ENCODE results near the gene NT5E.

Gene NT5E

DNA sequence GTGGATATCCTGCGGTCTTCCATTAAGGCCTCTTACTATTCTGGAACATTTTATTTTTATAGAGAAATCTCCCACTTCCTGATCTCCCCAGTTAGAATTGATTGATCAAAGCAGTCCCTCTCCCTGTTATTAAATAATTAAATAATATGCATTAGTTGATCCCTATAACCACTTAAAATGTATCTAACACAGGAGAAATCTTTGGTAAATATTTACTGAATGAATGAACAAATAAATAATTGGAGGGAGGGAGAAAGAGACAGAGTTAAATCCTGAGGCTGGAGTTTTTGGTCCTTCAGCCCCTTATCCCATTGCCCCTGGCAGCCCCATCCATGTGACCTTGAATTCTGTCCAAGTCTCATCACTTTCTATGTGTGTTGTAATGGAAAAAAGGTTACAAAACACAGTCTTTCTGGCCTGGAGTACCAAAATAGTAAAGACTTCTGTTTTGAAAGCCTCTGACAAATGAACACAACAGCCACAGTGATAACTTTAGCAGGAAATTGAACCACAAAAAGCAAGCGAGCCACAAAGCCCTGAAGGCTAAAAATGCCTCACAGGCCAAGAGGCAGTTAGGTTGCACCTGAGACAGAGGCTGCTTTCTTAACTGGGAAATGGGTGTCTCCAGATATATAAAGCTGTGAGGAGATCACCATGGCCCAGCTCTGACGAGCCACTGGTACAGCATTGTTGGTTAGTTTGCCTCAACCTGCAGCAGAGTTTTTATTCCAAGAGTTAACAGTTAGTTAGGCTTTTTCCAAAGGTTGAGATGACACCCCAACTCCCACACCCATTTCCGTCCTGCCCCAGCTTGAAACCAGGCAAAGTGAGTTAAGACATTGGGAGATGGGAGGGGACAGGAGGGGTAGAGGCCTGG is 11.3 kb downstream of the NT5E start:
- intact Hi-C loops (cut with DNase I; ENCODE audit: low total_unique reads): no loop called here
- no peaks in the 10 kb centered on the region for H3K9me3 ChIP-seq
- TF ChIP-seq, protein P1, sequence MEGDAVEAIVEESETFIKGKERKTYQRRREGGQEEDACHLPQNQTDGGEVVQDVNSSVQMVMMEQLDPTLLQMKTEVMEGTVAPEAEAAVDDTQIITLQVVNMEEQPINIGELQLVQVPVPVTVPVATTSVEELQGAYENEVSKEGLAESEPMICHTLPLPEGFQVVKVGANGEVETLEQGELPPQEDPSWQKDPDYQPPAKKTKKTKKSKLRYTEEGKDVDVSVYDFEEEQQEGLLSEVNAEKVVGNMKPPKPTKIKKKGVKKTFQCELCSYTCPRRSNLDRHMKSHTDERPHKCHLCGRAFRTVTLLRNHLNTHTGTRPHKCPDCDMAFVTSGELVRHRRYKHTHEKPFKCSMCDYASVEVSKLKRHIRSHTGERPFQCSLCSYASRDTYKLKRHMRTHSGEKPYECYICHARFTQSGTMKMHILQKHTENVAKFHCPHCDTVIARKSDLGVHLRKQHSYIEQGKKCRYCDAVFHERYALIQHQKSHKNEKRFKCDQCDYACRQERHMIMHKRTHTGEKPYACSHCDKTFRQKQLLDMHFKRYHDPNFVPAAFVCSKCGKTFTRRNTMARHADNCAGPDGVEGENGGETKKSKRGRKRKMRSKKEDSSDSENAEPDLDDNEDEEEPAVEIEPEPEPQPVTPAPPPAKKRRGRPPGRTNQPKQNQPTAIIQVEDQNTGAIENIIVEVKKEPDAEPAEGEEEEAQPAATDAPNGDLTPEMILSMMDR (IDR thresholded peaks at IDR 0.05): no peak
- H3K4me3 ChIP-seq: no peak overlapping the region
- H3K27ac ChIP-seq: peak overlapping the region; percentile 66 to 71
- H3K4me1 ChIP-seq: peaks cover 0 to 99% (median 74%) of the 10 kb centered on the region in 4 donors
- no peaks in the 10 kb centered on the region for H3K36me3 ChIP-seq
- H3K27me3 ChIP-seq: no peaks in the 10 kb centered on the region
- DNase-seq: peak in 1 of 2 donors; percentile 28

DNA sequence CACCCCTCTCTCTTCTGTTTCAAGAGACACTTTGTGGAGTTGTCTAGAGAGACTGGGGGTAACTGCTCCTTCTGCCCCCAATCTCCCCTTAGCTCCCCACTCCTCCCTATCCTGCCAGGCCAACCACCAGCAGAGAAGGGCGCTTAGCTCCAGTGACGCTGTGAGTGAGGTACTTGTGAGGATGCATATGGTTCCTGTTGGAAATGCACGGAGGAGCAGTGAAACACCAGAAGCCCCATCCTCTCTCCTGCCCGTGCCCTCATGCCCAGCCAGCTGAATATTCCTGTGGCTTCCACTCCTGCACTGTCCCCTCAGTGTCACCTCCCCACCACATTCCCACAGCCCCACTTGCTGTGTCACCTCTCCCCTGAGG is 11.9 kb downstream of the NT5E start:
- no peaks in the 10 kb centered on the region for H3K9me3 ChIP-seq
- TF ChIP-seq, protein P1 (IDR thresholded peaks at IDR 0.05): no peak
- no peak for DNase-seq
- intact Hi-C loops (cut with DNase I; ENCODE audit: low total_unique reads): no loop called here
- no peaks in the 10 kb centered on the region for H3K27me3 ChIP-seq
- H3K36me3 ChIP-seq: no peaks in the 10 kb centered on the region
- H3K4me3 ChIP-seq: no peak overlapping the region
- H3K4me1 ChIP-seq: peaks cover 0 to 95% (median 74%) of the 10 kb centered on the region in 4 donors
- peak overlapping the region; percentile 66 to 71 for H3K27ac ChIP-seq

DNA sequence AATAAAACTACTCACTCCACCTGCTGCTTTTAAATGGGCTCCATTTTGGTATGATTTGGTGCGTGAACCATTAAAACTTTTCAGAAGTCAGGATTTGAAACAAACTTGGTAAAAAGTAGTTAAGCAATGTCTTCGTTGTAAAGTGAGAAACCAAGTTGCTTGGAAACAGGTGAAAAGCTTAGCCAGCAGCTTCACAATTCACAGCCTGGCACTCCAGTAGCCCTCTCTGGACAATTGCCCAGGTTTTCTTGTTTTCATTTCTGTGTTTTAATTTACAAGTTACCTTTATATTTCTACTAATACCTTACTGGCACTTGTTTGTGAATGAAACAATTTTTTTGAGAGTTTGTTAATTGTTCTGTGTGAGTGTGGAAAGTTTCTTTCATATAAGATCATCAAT is 12.8 kb downstream of the NT5E start:
- peak overlapping the region; percentile 66 to 71 for H3K27ac ChIP-seq

DNA sequence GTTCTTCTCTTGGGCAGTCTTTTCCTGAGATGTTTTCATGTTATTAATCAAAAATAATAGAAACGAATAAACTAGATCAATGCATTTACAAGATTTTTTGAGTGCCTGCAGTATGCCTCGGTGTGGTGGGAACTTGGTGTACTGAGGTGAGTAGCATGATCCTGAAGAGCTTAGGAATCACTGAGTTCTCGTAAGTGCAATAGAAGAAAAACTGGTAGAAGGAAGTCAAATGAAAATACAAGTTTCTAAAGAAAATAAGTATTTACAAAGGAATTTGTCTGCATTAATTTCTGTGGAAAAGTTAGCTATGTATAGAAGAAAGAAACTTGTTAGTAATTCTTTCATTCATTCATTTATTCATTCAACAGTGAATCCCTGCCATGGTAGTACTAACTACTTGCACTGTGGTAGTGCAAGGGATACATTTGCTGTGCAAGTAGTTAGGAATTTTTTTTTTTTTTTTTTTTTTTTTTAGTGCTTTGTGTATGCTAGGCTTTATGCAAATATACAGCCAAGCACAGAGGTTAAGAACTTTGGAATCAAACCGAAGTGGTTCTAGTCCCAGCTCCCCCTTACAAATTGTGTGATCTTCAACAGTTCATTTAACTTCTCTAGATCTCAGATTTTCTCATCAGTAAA is 13.9 kb downstream of the NT5E start:
- Histone ChIP-seq H3K4me1 (peaks cover 0 to 86% (median 62%) of the 10 kb centered on the region in 4 donors), H3K4me3 (no peak overlapping the region), H3K27me3 (no peaks in the 10 kb centered on the region), H3K9me3 (no peaks in the 10 kb centered on the region), H3K27ac (peak overlapping the region; percentile 66 to 71), H3K36me3 (peaks cover 0 to 6% (median 5%) of the 10 kb centered on the region in 3 donors)
- TF ChIP-seq, protein P1 (IDR thresholded peaks at IDR 0.05): no peak
- intact Hi-C loops (cut with DNase I; ENCODE audit: low total_unique reads): no loop called here
- no peak for DNase-seq

More for the DNA sequence above, 12.8 kb downstream of the NT5E start:
- intact Hi-C loops (cut with DNase I; ENCODE audit: low total_unique reads): no loop called here
- Histone ChIP-seq H3K4me1 (peaks cover 0 to 87% (median 70%) of the 10 kb centered on the region in 4 donors), H3K27me3 (no peaks in the 10 kb centered on the region), H3K9me3 (no peaks in the 10 kb centered on the region), H3K36me3 (peaks cover 0 to 6% (median 5%) of the 10 kb centered on the region in 3 donors), H3K4me3 (no peak overlapping the region)
- DNase-seq: no peak
- TF ChIP-seq, protein P1 (IDR thresholded peaks at IDR 0.05): no peak

DNA sequence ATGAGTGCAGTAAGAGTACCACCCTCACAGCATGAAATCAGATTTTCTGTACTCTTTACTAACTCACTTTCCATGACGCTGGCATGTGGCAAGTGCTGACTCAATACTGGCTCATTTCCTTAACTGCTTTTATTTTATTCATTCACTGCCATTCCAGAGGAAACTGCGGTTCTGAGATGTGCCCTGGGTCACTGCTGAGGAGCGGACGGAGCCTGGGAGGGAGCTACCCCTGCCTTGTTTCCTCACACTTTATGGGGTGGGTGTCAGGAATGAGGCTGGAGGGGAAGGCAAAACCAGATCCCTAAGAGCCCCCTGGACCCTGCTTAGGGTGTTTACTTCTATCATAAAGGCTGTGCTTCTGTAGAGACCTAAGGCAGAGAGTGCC is 14.4 kb downstream of the NT5E start:
- DNase-seq: peak; percentile 54 to 78
- Histone ChIP-seq H3K27me3 (no peaks in the 10 kb centered on the region), H3K4me3 (no peak overlapping the region), H3K4me1 (peaks cover 0 to 86% (median 61%) of the 10 kb centered on the region in 4 donors), H3K27ac (peak overlapping the region; percentile 66 to 76), H3K36me3 (peaks cover 0 to 6% (median 5%) of the 10 kb centered on the region in 3 donors), H3K9me3 (no peaks in the 10 kb centered on the region)
- intact Hi-C loops (cut with DNase I; ENCODE audit: low total_unique reads): no loop called here
- TF ChIP-seq, protein P1 (IDR thresholded peaks at IDR 0.05): no peak

Data from tibial artery (tissue), 4 donors.